ENCODE results near the gene SPNS1.
"Not testable (repeated sequence)": the region's sequence is repeated elsewhere in the genome, so short reads cannot be mapped to it uniquely, and the experiment has no call there.

The SPNS1 gene

GRCh38 chr16:28974437-28975157, at the start of gene SPNS1:
Gene SPNS1, plus strand, starts transcription at chr16:28974778. Its CDS starts 374 bp downstream, at chr16:28975152.
- DNase-seq = peak; percentile 84

GRCh38 chr16:28925386-28926228, 49.0 kb upstream of the SPNS1 start:
- DNase-seq = peak; percentile 72

GRCh38 chr16:28926284-28926683, 48.3 kb upstream of the SPNS1 start:
- DNase-seq = not testable (repeated sequence)

GRCh38 chr16:28927815-28928214, 46.8 kb upstream of the SPNS1 start:
- no peak for DNase-seq

- DNase-seq = no peak
Observed at GRCh38 chr16:28930203-28930602, 44.4 kb upstream of the SPNS1 start.

- no peak for DNase-seq
Observed at GRCh38 chr16:28930652-28931051, 43.9 kb upstream of the SPNS1 start.

- no peak for DNase-seq
Observed at GRCh38 chr16:28931801-28932225, 42.8 kb upstream of the SPNS1 start, which contains the start of gene CD19. Gene CD19, plus strand, starts transcription at chr16:28931971. Its CDS starts 30 bp downstream, at chr16:28932001.

GRCh38 chr16:28932339-28933141, 42.0 kb upstream of the SPNS1 start:
- DNase-seq = no peak

GRCh38 chr16:28933171-28933570, 41.4 kb upstream of the SPNS1 start:
- no peak for DNase-seq

GRCh38 chr16:28935346-28935745, 39.2 kb upstream of the SPNS1 start:
- DNase-seq = no peak

GRCh38 chr16:28935924-28936783, 38.4 kb upstream of the SPNS1 start:
- peak; percentile 72 for DNase-seq

- DNase-seq = no peak
Observed at GRCh38 chr16:28936784-28937155, 37.8 kb upstream of the SPNS1 start.

- no peak for DNase-seq
Observed at GRCh38 chr16:28937222-28937876, 37.2 kb upstream of the SPNS1 start.

GRCh38 chr16:28938721-28939120, 35.9 kb upstream of the SPNS1 start:
- no peak for DNase-seq

- DNase-seq = not testable (repeated sequence)
Observed at GRCh38 chr16:28939825-28940224, 34.8 kb upstream of the SPNS1 start.

GRCh38 chr16:28943281-28943680, 31.3 kb upstream of the SPNS1 start:
- no peak for DNase-seq

GRCh38 chr16:28946681-28947080, 27.9 kb upstream of the SPNS1 start:
- DNase-seq = no peak

GRCh38 chr16:28950648-28951409, 23.7 kb upstream of the SPNS1 start, which contains the start of gene NFATC2IP:
Gene NFATC2IP, plus strand, starts transcription at chr16:28950937. Its CDS starts 75 bp downstream, at chr16:28951012.
- DNase-seq = peak; percentile 99

- DNase-seq = no peak
Observed at GRCh38 chr16:28951410-28951943, 23.1 kb upstream of the SPNS1 start.

- DNase-seq = no peak
Observed at GRCh38 chr16:28958216-28958615, 16.4 kb upstream of the SPNS1 start.

Data from activated effector memory CD4-positive, alpha-beta T cell treated with Interleukin-2 at 50 U/mL for 16 hours (primary cell).